PC-3 (cell line): ENCODE data around the gene CTTN. TPM values are rescaled to one million over a fixed set of nuclear protein-coding genes. Genes with fewer than 3 reads are reported as not detected.

Source experiments
- ATAC-seq: fragments of 200-7000 bp; cut with Tn5 transposase; 2 replicates; pipeline ENCODE4 v1.9.1; 2020; ENCODE audit warnings: mild to moderate bottlenecking, moderate library complexity
- BruUV-seq: library from RNA; stranded (reverse); fragments of 400-500 nt; replicated peaks from 2 replicates; lab custom pipeline; 2021; lab: Mats Ljungman, UMichigan
- CTCF ChIA-PET: fragments of 300-600 bp; sonication (Branson Sonifier 250); formaldehyde crosslinking; loops from one replicate; lab custom pipeline; 2022; ENCODE audit warnings: antibody characterized with exemption; lab: Charles Lee
- POLR2A ChIA-PET: fragments of 300-600 bp; sonication (Branson Sonifier 250); formaldehyde crosslinking; loops from one replicate; lab custom pipeline; 2022; ENCODE audit warnings: antibody characterized with exemption; ENCODE audit not compliant: unreplicated experiment; lab: Charles Lee
- DNase-seq: peaks from one replicate; pipeline ENCODE4 v3.0.0-alpha.2; 2015
- H2AFZ ChIP-seq: fragments of 300-600 bp; sonication (generic); 2 replicates; pipeline ENCODE4 v1.6.0; 2016; ENCODE audit warnings: antibody characterized with exemption, low read length
- H3F3A ChIP-seq: fragments of 300-600 bp; sonication (generic); one replicate; pipeline ENCODE4 v1.6.0; 2017; ENCODE audit warnings: antibody characterized with exemption, low read length, control low read depth, mild to moderate bottlenecking; ENCODE audit not compliant: unreplicated experiment
- H3K27ac ChIP-seq: fragments of 300-600 bp; sonication (generic); 2 replicates; pipeline ENCODE4 v1.5.1; 2016; ENCODE audit warnings: mild to moderate bottlenecking, low read length
- H3K27me3 ChIP-seq: fragments of 300-600 bp; sonication (generic); 2 replicates; pipeline ENCODE4 v1.6.1; 2016; ENCODE audit warnings: low read length, mixed read lengths
- H3K36me3 ChIP-seq: fragments of 300-600 bp; sonication (generic); 2 replicates; pipeline ENCODE4 v1.6.1; 2016; ENCODE audit warnings: low read depth, mixed run types, low read length, mixed read lengths
- H3K4me1 ChIP-seq: fragments of 300-600 bp; sonication (generic); 2 replicates; pipeline ENCODE4 v1.5.1; 2016; ENCODE audit warnings: low read length; ENCODE audit not compliant: insufficient read depth
- H3K4me2 ChIP-seq: fragments of 300-600 bp; sonication (generic); 2 replicates; pipeline ENCODE4 v1.6.0; 2016; ENCODE audit warnings: low read length
- H3K4me3 ChIP-seq: fragments of 300-600 bp; sonication (generic); 2 replicates; pipeline ENCODE4 v1.5.1; 2016; ENCODE audit warnings: mild to moderate bottlenecking, low read length, mixed read lengths
- H3K79me2 ChIP-seq: fragments of 300-600 bp; sonication (generic); 2 replicates; pipeline ENCODE4 v1.6.1; 2017; ENCODE audit warnings: low read length, mixed read lengths
- H3K9ac ChIP-seq: fragments of 300-600 bp; sonication (generic); 2 replicates; pipeline ENCODE4 v1.6.0; 2016; ENCODE audit warnings: mild to moderate bottlenecking, low read length
- H3K9me2 ChIP-seq: fragments of 300-600 bp; sonication (generic); replicated peaks from 2 replicates; pipeline ENCODE4 v1.6.1; 2016; ENCODE audit warnings: mixed run types, low read length, mixed read lengths
- H3K9me3 ChIP-seq: fragments of 300-600 bp; sonication (generic); 2 replicates; pipeline ENCODE4 v1.6.1; 2016; ENCODE audit warnings: low read length, mixed read lengths
- H4K20me1 ChIP-seq: fragments of 300-600 bp; sonication (generic); 2 replicates; pipeline ENCODE4 v1.6.1; 2016; ENCODE audit warnings: low read length, mixed read lengths
- EZH2 ChIP-seq: fragments of 300-600 bp; sonication (generic); IDR thresholded peaks from one replicate; pipeline ENCODE4 v1.6.1; 2017; ENCODE audit warnings: antibody characterized with exemption, mild to moderate bottlenecking, low read length; ENCODE audit not compliant: unreplicated experiment
- EZH2phosphoT487 ChIP-seq: fragments of 300-600 bp; sonication (generic); IDR thresholded peaks from 2 replicates; pipeline ENCODE4 v1.6.1; 2018; ENCODE audit warnings: mild to moderate bottlenecking, antibody characterized with exemption, low read length, borderline replicate concordance
- intact Hi-C: fragments of 100-400 bp; cut with micrococcal nuclease; formaldehyde crosslinking; loops from 2 replicates; pipeline ENCODE4 v1.9.0; 2023
- total RNA-seq: library from RNA; depleted of rRNA; stranded (reverse); fragments of >200 nt; gene quantifications from 2 replicates; pipeline ENCODE4 v1.2.3, GENCODE V29; 2014
- TF ChIP-seq, protein P1 (sequence below): fragments of 300-600 bp; sonication (generic); conservative IDR thresholded peaks from 2 replicates; pipeline ENCODE4 v1.5.1; 2017; ENCODE audit warnings: antibody characterized with exemption, low read depth, mild to moderate bottlenecking, low read length

The CTTN gene
- total RNA-seq, 1 experiment from 2014 or later: 244 TPM

DNA sequence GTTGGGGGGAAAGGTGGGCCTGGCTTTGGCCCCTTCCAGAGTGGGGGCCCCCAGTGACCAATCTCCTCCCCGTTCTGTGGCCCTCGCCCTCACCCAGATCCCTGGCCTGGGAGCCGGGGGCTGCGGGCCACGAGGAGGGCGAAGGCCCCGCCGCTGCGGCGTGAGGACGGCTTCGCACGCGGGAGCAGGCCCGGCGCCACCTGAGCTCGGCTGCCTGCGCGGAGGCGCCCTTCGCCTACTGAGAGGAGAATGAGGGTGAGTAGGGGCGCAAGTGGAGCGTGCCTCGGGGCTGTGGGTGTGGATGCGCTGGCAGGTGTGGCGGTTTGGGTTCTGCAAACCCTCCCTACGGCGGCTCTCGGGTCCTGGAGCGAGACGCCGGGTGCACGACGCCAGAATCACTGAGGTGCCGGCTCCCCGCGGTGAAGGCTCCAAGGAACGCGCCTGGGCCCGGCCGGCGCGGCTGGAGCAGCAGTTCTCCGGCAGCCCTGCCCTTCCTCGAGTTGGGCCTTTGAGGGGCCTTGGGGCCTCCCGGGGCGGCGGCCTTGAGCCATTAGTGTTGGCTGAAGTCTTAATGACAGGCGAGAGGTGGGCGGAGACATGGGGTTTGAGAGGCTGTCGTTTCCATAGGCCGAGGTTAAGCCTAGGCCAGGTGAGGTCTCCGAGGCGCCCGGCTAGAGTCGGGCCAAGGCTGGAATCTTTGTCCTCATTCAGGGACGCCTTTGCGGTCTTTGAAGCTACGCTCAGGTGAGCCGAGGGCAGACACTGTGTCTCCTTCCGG is 65.3 kb downstream of the CTTN start:
- intact Hi-C loops: no loop called here
- TF ChIP-seq EZH2 (no peak), EZH2phosphoT487 (no peak)
- TF ChIP-seq, protein P1, sequence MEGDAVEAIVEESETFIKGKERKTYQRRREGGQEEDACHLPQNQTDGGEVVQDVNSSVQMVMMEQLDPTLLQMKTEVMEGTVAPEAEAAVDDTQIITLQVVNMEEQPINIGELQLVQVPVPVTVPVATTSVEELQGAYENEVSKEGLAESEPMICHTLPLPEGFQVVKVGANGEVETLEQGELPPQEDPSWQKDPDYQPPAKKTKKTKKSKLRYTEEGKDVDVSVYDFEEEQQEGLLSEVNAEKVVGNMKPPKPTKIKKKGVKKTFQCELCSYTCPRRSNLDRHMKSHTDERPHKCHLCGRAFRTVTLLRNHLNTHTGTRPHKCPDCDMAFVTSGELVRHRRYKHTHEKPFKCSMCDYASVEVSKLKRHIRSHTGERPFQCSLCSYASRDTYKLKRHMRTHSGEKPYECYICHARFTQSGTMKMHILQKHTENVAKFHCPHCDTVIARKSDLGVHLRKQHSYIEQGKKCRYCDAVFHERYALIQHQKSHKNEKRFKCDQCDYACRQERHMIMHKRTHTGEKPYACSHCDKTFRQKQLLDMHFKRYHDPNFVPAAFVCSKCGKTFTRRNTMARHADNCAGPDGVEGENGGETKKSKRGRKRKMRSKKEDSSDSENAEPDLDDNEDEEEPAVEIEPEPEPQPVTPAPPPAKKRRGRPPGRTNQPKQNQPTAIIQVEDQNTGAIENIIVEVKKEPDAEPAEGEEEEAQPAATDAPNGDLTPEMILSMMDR: no peak
- no peak overlapping the region for H2AFZ ChIP-seq
- H3K27ac ChIP-seq: no peak overlapping the region
- H3K4me3 ChIP-seq: no peak overlapping the region
- H3K9me3 ChIP-seq: no peaks in the 10 kb centered on the region
- no TSS peak for BruUV-seq
- H3K27me3 ChIP-seq: no peaks in the 10 kb centered on the region
- ChIA-PET POLR2A (no interaction called here), CTCF (no interaction called here)
- no peak overlapping the region for H3K9ac ChIP-seq
- H4K20me1 ChIP-seq: no peaks in the 10 kb centered on the region
- ATAC-seq (no peak), DNase-seq (no peak)
- no peaks in the 10 kb centered on the region for H3K4me1 ChIP-seq
- H3K79me2 ChIP-seq: no peaks in the 10 kb centered on the region
- H3K9me2 ChIP-seq: no peaks in the 10 kb centered on the region
- no peak overlapping the region for H3K4me2 ChIP-seq
- no peaks in the 10 kb centered on the region for H3K36me3 ChIP-seq
- H3F3A ChIP-seq: no peaks in the 10 kb centered on the region

DNA sequence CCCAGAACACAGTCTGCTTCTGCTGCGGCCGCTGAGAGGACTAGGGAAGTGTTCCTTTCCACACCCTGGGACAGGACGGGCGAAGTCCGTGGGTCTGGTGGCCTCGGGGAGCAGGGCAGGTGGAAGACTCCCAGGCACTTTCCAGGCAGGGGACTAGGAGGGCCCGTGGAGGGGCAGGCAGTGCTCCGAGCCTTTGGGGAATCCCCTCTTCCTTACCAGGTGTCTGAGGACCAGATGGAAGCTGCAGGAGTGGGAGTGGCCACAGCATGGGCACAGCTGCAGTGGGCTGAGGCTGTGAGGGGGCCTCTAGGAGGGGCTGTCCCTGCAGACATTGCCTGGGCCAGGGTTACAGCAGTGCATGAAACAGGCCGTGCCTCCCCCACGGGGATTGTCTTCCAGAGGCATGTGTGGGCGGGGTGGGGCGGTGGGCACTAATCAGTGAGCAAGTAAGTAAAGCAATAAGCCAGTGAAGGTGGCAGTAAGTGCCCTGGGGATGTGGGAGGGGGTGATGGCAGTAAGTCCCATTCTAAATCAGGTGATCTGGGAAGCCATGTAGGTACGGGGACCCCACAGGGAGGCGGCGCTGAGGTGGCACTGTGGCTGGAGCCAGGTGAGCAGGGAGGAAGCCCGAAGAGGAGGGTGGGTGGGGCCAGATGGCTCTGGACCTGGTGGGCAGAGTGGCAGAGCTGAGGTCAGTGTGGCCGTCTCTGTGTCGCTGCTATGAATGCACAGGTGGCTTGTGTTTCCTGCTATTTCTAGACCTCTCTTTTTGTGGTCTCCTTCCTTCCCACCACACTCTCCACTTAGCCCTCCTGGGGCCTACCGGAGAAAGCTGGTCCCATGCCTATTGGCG is 66.4 kb downstream of the CTTN start:
- no peak overlapping the region for H2AFZ ChIP-seq
- H3K4me1 ChIP-seq: no peaks in the 10 kb centered on the region
- H3K4me3 ChIP-seq: no peak overlapping the region
- no peak overlapping the region for H3K9ac ChIP-seq
- no peak for DNase-seq
- ChIA-PET POLR2A (no interaction called here), CTCF (no interaction called here)
- TF ChIP-seq EZH2phosphoT487 (no peak), EZH2 (no peak)
- TF ChIP-seq, protein P1: no peak
- H3K36me3 ChIP-seq: no peaks in the 10 kb centered on the region
- no peaks in the 10 kb centered on the region for H4K20me1 ChIP-seq
- no peaks in the 10 kb centered on the region for H3K9me3 ChIP-seq
- no peaks in the 10 kb centered on the region for H3K27me3 ChIP-seq
- H3F3A ChIP-seq: no peaks in the 10 kb centered on the region
- ATAC-seq: no peak
- H3K4me2 ChIP-seq: no peak overlapping the region
- intact Hi-C loops: no loop called here
- no peaks in the 10 kb centered on the region for H3K9me2 ChIP-seq
- no peaks in the 10 kb centered on the region for H3K79me2 ChIP-seq
- no peak overlapping the region for H3K27ac ChIP-seq
- no TSS peak for BruUV-seq
